ENCODE results near the gene ALG14.
"Not testable (repeated sequence)": the region's sequence is repeated elsewhere in the genome, so short reads cannot be mapped to it uniquely, and the experiment has no call there.

The ALG14 gene

DNA sequence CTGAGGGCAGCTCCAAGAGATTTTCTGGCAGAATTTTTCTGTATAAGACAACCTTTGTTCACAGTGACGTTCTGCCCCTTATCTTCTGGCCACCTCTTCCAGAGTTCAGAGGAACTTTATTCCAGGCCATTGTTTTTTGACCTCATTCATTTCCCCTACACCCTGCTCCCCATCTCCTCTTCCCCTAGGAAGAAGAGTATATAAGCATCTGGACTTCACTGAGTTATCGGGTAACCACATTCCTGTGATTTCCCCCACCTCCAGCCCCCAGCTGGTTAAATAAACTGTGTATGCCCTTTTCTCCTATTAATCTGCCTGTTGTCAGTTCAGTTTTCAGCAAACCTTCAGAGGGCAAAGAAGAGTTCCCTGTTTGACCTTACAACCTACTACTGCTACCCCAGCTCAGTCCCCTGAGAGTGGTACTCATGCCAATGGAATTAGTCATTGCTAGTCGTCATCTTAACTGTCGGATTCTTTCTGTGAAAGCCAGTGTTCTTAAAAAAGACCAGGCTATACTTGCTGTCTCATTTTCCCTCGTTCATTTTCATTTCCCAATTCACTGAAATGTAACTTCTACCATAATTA lies 14.3 kb upstream of the ALG14 start:
- no peak for DNase-seq

DNA sequence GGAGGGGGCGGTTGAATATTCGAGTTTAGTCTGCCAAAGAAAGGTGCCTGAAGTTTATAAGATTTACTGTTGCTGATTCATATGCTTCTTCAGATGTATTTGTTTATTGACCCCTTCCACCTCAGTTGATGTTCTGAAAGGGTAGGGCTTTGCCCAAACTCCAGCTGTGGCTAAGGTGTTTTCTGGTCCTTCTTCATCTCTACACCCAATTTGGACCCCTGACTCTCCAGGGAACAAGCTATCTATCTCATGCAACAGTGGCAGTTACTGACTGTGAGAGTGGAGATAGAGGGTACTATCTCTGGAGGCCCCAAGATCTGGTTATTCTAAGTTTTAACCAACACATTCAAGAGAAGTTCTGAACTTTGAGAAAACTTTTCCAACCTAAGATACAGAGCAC lies 12.6 kb upstream of the ALG14 start:
- no peak for DNase-seq

DNA sequence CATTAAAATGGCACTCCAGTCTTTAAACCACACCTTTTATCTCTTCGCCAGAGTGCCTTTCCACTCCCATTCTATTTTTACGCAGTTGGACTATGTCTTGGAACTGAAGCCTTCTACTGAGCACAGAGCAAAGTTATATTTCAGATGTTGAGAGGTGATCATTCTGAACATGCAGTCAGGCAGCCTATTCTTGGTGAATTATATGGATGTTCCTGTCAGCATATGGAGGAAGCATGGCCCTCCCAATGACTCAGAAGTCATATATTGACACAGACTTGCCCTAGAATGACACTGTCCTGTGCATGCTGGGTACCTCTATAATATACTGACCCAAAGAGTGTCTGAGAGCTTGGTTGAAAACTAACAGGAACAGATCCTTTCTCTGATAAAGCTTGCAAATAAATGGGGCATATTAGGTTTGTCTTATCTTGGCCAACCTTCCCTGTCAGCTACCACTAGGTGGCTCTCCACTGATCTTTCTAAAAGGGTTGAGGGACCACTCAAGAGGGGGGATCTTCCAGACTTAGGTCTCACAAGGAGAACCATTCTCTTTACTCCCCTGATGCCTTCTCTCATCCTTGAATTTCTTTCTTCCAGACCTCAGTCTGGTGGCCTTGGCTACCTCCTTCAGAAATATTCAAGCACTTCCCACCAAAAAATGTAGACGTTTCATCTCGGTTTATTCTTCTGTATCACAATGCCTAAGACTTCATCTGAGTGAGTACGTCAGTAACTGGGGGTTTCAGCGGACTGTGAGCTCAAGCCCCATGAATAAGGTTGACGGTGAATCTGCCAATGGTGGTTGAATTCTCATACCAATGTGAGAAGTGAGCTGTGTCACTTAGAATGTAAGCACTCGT lies 11.8 kb upstream of the ALG14 start:
- DNase-seq = peak in 2 of 6 experiments; percentile 3 to 13

DNA sequence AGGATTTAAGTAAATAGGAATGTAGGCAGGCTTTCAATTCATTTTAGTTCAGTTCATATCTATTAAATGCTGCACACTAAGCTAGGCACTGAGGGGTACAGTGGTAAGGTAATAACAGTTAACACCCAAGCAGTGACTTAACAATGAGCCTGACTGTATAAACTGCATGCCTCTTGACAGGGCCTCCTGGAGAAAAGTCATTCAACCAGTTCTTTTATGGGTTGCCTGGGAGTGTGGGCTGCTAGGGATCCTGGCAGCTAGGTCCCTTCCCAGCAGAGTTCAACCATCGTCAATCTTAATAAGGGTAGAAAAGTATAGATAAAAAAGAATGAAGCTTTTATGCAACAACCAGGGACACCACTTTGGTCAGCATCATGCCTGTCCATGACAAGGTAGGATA lies 8.1 kb upstream of the ALG14 start:
- no peak for DNase-seq

DNA sequence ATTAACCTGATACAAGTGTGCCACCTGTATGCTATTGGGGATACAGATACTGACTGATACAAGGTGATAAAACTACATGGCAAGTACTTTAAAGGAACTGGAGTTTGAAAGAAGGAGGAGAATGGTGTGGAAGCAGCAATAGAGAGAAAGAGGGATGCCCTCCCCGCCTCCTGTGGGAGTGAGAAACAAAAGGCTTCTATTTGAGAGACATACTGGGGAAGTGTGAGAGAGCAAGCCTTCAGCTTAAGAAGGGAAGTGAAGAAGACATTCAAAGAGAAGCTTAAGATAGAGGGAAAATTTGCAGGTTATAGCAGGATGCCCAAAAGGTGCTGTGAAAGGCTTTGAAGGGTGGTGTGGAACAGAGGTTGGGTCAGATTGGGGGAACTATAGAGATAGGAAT lies 7.7 kb upstream of the ALG14 start:
- no peak for DNase-seq

DNA sequence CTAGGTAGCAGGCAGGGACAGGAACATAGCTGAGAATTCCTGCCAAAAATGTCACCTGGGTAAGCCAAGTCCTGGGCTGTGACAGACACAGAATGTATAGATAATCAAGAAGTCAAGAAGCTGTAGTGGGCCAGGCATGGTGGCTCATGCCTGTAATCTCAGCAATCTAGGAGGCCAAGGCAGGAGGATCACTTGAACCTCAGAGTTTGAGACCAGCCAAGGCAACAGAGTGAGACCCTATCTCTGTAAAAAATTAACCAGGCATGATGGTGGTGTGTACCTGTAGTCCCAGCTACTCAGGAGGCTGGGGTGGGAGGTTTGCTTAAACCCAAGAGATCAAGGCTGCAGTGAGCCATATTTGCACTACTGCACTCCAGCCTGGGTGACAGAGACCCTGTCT lies 3.3 kb upstream of the ALG14 start:
- no peak for DNase-seq

DNA sequence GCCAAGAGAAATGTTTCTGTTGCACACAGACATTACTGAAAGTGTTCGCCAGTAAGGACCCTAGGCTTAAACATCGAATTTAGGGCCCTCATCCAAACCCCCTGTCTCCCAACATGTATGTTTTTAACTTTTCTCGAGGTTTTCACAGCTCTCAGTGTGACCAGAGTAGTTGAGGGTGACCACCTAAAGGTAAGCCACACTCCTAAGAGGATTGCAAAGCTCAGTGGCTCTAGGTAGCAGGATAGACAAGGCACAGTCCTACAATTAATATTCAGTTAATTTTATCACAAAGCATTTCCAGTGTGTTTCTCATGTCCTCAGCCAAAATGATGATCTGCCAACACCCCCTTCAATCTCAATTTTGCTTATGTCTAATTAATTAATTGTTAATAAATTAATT lies 695 bp upstream of the ALG14 start:
- DNase-seq = no peak

DNA sequence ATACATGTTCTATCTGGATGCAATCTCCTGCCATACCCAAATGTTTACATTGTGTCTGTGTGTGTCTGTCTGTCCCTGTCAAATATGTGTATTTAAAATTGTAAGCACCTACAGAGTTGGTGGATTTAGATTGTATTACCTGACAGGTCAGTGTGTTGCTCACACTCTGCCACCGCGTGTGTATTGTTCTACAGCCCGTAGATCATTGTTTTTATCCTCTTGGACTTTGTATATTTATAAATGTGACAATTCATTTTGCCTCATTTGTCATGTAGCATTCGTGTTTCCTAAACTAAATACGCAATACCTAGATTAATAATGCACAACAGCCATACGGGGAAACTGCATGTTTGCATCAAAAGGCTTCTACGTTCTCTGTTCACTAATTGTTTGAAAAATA lies 634 bp downstream of the ALG14 start:
- peak in 1 of 6 experiments; percentile 25 for DNase-seq

DNA sequence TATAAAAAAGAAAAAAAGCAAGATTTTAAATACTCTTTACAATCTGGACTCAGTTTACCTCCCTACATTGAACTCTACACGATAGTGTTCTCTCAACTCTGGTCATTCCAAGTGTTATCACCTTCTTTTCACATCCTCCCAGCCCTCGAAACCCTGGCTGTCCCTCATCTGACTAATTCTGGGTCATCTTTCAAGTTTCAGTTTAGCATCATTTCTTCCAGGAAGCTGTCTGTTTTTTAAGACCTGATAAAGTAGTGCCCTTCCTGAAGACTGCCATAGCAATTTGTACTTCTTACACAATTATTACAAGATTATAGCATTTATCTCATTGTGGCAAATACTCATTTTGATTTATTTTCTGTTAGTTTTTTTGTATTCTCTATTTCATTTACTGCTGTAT lies 1.2 kb downstream of the ALG14 start:
- DNase-seq = no peak

DNA sequence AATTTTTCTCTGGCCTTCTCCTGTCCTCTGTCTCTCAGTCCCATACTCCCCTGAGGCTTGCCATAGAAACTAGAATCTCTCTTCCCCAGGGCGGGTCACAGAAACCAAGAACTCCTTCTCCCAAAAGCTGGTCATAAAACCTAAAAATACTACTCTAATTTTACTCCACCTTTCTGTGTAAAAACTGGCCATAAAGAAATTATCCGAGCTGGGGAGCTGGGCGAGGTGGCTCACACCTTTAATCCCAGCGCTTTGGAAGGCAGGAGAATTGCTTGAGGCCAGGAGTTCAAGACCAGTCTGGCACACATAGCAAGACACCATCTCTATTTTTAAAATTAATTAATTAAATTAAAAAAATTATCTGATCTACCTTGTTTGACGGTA lies 3.0 kb downstream of the ALG14 start:
- no peak for DNase-seq

DNA sequence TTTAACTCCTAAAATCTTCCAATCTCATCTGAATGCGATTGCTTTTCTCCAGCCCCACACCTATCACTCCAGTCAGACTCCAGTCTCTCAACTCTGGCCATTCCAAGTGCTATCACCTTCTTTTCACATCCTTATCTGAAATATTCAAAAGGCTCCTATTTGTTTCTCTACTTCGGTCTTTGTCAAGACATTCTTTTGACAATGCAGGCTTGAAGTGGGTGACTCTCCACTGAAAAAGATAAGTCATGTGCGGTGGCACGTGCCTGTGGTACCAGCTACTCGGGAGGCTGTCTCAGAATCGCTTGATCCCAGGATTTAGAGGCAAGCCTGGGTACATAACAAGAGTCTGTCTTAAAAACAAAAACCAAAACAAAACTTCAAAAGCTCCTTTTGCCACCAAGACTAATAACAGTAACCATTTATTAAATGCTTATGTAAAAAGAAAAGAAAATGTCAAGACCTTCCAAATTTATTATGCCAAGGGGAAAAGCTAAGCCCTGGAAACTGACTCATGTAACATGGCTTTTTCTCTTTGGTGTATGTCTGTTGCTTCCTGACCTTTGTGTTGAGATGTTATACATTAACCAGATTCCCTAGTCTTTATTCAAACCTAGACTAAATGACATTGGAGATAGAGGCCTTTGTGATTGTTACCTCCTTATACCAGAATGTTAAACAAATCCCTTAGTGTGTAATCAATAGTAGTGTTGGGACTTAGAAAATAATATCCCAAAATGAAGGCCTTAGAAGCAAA lies 3.6 kb downstream of the ALG14 start:
- no peak for DNase-seq

DNA sequence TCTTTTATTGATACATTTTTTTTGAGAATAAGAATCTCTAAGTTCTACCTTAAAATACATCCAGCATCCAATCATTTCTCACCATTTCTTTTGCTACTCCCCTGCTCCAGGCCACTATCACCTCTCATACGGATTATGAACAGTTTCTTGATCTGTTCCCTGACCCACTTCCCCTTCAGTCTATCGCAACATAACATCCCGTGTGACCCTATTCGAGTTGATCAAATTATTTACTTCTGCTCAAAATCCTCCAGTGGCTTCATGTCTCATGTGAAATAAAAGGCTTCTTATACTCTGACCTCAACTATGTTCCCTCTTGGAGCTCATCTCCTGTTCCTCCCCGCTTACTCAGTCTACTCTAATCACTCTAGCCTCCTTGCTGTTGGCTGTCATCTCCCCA lies 5.2 kb downstream of the ALG14 start:
- no peak for DNase-seq

DNA sequence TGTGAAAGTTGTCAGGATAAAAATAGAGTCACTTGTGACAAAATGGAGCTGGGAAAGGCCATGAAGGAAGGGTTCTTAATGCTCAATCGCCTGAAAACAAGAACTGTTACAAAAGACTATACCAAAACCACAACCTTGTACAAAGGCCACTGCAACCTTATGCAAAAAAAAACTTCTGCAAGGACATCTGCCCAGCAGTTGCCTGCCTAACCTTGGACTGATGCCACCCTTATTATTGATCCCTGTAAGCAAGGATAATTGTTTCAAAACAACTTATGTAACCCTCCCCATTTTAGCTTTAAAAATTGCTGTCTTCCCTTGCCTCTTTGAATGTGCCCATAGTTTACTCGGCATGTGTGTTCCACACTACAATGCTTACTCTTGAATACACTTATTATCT lies 5.7 kb downstream of the ALG14 start:
- DNase-seq = no peak

DNA sequence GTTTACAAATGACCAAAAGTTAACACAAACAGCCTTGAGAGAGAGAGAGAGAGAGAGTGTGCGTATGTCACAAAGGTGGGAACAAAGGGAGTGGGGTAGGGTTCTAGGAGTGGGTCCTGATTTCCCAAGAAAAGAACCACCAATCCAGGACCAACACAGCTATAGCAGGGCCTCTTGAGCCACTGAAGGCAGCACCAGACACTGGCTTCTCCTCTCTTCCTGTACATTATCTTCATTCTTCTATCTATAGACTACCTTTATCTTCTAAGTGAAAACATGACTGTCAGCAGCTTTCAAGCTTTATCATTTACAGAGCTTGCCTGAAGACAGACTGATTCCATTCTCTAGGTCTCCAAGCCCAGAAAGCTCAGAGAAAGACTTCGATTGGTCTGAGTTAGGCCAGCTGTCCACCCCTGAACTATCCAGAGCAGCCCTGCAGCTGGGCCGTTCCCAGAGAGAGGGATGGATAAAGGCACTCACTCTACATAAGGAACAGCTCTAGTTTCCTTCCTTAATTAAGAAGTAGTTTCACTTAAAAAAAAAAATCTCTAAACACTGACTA lies 11.2 kb downstream of the ALG14 start:
- no peak for DNase-seq

DNA sequence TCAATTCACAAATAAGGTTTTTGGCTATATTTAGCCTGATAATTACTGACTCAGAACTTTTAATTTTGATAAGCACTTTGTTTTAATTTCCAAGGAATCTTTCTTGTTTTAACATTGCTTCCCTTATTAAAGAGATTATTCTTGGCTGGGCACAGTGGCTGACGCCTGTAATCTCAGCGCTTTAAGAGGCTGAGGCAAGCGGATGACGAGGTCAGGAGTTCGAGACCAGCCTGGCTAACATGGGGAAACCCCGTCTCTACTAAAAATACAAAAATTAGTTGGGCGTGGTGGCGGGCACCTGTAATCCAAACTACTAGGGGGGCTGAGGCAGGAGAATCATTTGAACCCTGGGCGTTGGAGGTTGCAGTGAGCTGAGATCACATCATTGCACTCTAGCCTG lies 13.8 kb downstream of the ALG14 start:
- no peak for DNase-seq

DNA sequence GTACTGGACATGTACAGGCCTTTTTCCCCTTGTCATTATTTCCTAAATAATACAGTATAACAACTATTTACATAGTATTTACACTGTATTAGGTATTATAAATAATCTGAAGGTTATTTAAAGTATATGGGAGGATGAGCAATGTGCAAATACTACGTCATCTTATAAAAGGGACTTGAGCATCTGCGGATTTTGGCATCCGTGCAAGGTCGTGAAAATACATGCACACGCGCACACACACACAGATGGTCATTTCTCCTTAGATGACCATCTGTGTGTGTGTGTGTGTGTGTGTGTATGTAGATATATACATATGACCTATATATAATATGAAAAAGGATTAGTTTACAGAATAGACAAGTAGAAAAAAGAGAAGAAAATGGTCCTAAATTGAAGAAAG lies 15.4 kb downstream of the ALG14 start:
- DNase-seq = no peak

DNA sequence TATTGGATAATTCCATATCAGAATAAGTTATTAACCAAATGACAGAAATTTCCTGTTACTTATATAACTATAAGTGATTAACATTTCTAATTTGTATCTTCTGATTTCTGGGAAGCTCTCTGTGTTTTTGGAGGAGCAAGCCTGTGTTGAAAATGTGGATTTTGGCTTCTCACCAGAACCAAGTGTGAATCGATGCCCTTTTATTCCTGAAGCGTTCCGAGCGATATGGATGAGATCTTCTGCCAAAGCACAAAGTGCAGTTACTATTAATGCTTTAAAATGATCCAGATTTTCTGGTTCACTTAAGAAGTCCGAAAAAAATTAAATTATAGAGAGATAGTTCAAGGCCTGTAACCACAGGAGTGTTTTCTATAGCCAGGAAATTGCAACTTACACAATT lies 22.8 kb downstream of the ALG14 start:
- no peak for DNase-seq

DNA sequence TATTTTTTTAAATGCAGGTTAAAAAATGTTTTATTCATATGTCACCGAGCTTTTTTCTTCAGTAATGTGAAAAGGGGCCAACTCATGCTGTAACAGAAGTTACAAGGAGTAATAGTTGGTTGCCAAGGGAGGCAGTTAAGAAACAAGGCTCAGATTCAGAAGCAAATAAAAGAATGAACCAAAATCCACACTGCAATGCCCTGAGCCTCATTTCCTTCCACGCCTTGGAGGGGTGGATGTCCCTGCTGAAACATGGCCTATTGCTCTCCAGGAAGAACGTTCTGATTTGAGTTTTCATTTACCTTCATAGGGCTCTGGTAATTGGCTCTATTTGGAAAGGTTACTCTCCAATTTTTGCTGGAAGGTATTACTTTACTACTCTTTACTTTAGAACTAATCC lies 24.4 kb downstream of the ALG14 start:
- no peak for DNase-seq

DNA sequence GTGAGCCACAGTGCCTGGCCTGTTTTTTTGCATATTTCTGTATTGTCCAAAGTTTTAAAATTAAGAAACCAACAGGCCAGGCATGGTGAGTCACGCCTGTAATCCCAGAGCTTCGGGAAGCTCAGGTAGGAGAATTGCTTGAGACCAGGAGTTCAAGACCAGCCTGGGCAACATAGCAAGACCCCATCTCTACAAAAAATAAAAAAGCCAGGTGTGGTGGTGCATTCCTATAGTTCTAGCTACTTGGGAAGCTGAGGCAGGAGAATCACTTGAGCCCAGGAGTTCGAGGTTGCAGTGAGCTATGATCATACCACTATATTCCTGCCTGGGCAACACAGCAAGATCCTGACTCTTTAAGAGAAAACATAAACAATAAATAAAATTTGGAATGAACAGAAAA lies 25.1 kb downstream of the ALG14 start:
- not testable (repeated sequence) for DNase-seq

DNA sequence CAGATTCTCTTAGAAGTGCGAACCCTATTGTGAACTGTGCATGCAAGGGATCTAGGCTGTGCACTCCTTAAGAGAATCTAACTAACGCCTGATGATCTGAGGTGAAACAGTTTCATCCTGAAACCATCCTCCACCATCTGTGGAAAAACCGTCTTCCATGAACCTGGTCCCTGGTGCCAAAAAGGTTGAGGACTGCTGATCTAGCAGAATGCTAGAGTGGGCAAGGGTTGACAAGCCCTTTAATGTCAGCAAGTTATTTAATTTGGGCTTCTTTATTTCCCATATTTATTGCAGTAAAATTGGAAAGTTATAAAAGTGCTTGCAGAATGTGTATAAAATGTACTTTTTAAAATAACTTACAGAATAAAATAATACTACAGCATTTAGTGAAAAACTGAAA lies 26.4 kb downstream of the ALG14 start:
- DNase-seq = no peak

DNA sequence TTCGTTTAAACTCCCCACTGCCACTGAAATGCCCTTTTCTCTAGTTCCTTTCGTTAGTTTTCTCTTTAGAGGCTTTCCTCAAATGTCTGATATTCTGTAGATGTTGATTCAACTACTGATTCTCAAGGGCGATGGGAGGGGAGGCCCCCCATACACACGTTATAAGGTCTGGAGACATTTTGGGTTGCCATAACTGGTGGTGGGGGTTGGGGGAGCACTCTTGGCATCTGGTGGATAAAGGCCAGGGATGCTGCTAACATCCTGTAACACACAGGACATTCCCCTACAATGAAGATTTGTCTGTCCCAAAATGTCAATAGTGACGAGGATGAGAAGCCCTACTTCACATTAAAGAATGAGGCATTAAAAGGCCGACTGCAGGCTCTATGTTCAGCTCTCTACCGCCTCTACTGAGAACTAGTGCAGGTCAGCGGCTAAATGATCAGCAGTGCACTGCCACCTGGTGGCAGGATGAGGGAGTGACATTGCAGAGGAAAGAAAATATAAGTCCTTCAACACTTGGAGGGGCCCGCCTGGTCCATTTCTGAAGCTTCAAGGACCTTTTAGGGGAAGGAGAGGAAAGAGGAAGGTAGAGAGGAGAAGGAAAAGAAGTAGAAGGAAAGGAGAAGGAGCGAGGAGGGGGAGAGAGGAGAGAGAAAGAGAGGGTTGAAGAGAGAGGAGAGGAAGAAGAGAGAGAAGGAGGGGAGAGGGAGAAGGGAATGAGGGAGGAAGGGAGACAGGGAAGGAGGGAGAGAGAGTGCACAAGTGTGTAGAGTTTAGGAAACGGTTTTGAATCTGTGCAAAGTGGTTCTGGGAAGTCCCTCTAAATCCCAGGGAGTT lies 29.4 kb downstream of the ALG14 start:
- DNase-seq = peak; percentile 50 to 78 (median 64)

DNA sequence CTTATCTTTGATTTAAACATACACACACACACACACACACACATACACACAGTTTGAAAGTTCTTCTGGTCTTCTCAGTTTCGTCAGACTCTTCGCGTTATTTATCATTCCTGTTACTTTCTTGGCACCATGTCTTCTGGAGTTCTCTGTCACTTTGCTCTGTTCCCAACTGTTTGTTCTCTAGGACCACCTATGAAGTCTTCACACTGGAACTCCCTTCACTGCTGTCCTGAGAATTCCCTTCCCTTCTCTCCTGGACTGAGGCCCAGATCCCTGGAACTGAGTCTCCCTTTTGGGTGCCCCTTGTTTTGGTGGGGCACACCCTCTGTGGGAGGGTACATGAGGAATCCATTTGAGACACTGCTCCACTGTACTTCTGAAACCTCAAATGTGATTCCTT lies 30.5 kb downstream of the ALG14 start:
- DNase-seq = no peak
